SK-N-MC (cell line): ENCODE measurements around the gene CARM1.
"Not testable (repeated sequence)": the region's sequence is repeated elsewhere in the genome, so short reads cannot be mapped to it uniquely, and the experiment has no call there.

Experiments used
- EZH2 ChIP-seq: fragments of 200-600 bp; sonication (generic); IDR thresholded peaks from one replicate; pipeline ENCODE4 v1.6.1; 2017; ENCODE audit warnings: antibody characterized with exemption
- FOXP2 ChIP-seq: optimal IDR thresholded peaks from 2 replicates; pipeline ENCODE3; 2011; ENCODE audit warnings: mild to moderate bottlenecking, moderate library complexity; ENCODE audit not compliant: insufficient read depth; ENCODE audit errors: extremely low read length, control extremely low read depth
- POLR2AphosphoS5 ChIP-seq: IDR thresholded peaks from 2 replicates; pipeline ENCODE4 v1.6.1; 2012; ENCODE audit warnings: mild to moderate bottlenecking, low read depth, low read length, borderline replicate concordance

DNA sequence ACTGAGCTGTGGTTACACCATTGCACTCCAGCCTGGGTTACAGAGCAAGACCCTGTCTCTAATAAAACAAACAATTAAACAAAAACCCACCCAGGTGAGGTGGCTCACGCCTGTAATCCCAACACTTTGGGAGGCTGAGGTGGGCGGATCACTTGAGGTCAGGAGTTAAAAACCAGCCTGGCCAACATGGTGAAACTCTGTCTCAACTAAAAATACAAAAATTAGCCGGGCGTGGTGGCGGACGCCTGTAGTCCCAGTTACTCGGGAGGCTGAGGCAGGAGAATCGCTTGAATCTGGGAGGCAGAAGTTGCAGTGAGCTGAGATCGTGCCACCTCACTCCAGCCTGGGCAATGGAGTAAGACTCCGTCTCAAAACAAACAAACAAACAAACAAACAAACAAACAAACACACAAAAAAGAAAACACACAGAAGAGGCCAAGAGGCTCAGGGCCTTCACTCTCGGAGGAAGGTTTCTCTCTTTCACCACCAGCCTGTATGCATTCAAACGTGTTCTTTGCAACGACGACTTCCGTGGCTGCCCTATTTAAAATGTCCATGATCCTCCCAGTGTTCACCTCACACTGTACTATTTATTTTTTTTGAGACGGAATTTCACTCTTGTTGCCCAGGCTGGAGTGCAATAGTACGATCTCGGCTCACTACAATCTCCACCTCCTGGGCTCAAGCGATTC, 88.1 kb downstream of the CARM1 start:
- not testable (repeated sequence) for TF ChIP-seq EZH2, POLR2AphosphoS5, FOXP2
